Endothelial cell of umbilical vein (primary cell): Measurements from ENCODE around the gene TOM1L2. TPM values are rescaled to one million over a fixed set of nuclear protein-coding genes. Genes with fewer than 3 reads are reported as not detected.

ENCODE experiments used
- BruUV-seq: library from RNA; stranded (reverse); fragments of 400-500 nt; replicated peaks from 2 replicates; lab custom pipeline; 2021; lab: Mats Ljungman, UMichigan
- CTCF ChIA-PET: fragments of 300-600, 350-600 bp; sonication (Branson Sonifier 250); formaldehyde crosslinking; loops from one replicate; lab custom pipeline; 2021; ENCODE audit warnings: antibody characterized with exemption, inconsistent platforms; lab: Charles Lee
- POLR2A ChIA-PET: fragments of 300-600, 350-600 bp; sonication (Branson Sonifier 250); formaldehyde crosslinking; loops from one replicate; lab custom pipeline; 2021; ENCODE audit warnings: antibody characterized with exemption, inconsistent platforms; lab: Charles Lee
- DNase-seq: peaks from one replicate; pipeline ENCODE4 v3.0.0-alpha.2; 2011; ENCODE audit warnings: low read depth, low spot score
- FAIRE-seq: peaks from 2 replicates; lab custom pipeline; 2011; peaks lifted over from hg19 to GRCh38; lab: Jason Lieb, UNC
- H2AFZ ChIP-seq: 2 replicates; pipeline ENCODE4 v1.6.0; 2012; ENCODE audit warnings: low read depth, low read length, control low read depth, inconsistent platforms
- H3K27ac ChIP-seq: 2 replicates; pipeline ENCODE4 v1.5.1; 2011; ENCODE audit warnings: low read depth, mild to moderate bottlenecking, control low read depth, low read length, moderate library complexity; ENCODE audit not compliant: insufficient read depth
- H3K27me3 ChIP-seq, 2 experiments: 2 replicates each; pipeline versions ENCODE4 v1.6.0 to v1.6.1; 2011; ENCODE audit warnings: low read length in 2 of 2, mixed read lengths in 1 of 2; ENCODE audit not compliant: control insufficient read depth in 2 of 2, insufficient read depth in 2 of 2
- H3K36me3 ChIP-seq, 2 experiments: 2 replicates in 1 of 2; 3 replicates in 1 of 2; pipeline ENCODE4 v1.5.1; 2011; ENCODE audit warnings: low read length in 2 of 2, mild to moderate bottlenecking in 1 of 2, moderate library complexity in 1 of 2; ENCODE audit not compliant: control insufficient read depth in 2 of 2, insufficient read depth in 2 of 2; ENCODE audit errors: extremely low read depth in 1 of 2
- H3K4me1 ChIP-seq: 3 replicates; pipeline ENCODE4 v1.5.1; 2011; ENCODE audit warnings: mild to moderate bottlenecking, low read length; ENCODE audit not compliant: control insufficient read depth, insufficient read depth; ENCODE audit errors: extremely low read depth
- H3K4me2 ChIP-seq: 2 replicates; pipeline ENCODE4 v1.6.1; 2011; ENCODE audit warnings: low read length, control low read depth, mixed read lengths; ENCODE audit not compliant: insufficient read depth
- H3K4me3 ChIP-seq, 3 experiments: fragments of 200-600 bp in 1 of 3; sonication (generic), shearing (Covaris generic) in 1 of 3; replicated peaks in 1 of 3; 2 replicates each; pipeline ENCODE4 v1.5.1; 2011 to 2016; ENCODE audit warnings: control low read depth in 3 of 3, low read length in 3 of 3, mild to moderate bottlenecking in 2 of 3, inconsistent platforms in 1 of 3, low read depth in 1 of 3, moderate library complexity in 1 of 3; ENCODE audit not compliant: insufficient read depth in 1 of 3
- H3K79me2 ChIP-seq: 2 replicates; pipeline ENCODE4 v1.6.0; 2012; ENCODE audit warnings: low read length, inconsistent platforms; ENCODE audit not compliant: control insufficient read depth, insufficient read depth
- H3K9ac ChIP-seq: replicated peaks from 2 replicates; pipeline ENCODE3; 2011; ENCODE audit warnings: low read length, control low read depth; ENCODE audit not compliant: insufficient read depth; ENCODE audit errors: extremely low read depth
- H3K9me1 ChIP-seq: replicated peaks from 3 replicates; pipeline ENCODE4 v1.6.0; 2011; ENCODE audit warnings: mild to moderate bottlenecking, low read length; ENCODE audit not compliant: control insufficient read depth, insufficient read depth; ENCODE audit errors: extremely low read depth
- H3K9me3 ChIP-seq: replicated peaks from 2 replicates; pipeline ENCODE4 v1.5.1; 2012; ENCODE audit warnings: low read length, inconsistent platforms; ENCODE audit not compliant: control insufficient read depth, insufficient read depth
- H4K20me1 ChIP-seq: replicated peaks from 2 replicates; pipeline ENCODE3; 2011; ENCODE audit warnings: mild to moderate bottlenecking, low read length; ENCODE audit not compliant: control insufficient read depth, insufficient read depth; ENCODE audit errors: extremely low read depth
- EZH2 ChIP-seq: IDR thresholded peaks from 2 replicates; pipeline ENCODE4 v1.6.1; 2012; ENCODE audit warnings: borderline replicate concordance, low read depth, mild to moderate bottlenecking, moderate library complexity, low read length, inconsistent platforms; ENCODE audit not compliant: severe bottlenecking
- FOS ChIP-seq: IDR thresholded peaks from 2 replicates; pipeline ENCODE4 v1.6.1; 2011; ENCODE audit warnings: mild to moderate bottlenecking, low read length, moderate library complexity, borderline replicate concordance; ENCODE audit not compliant: insufficient read depth
- GATA2 ChIP-seq: IDR thresholded peaks from 2 replicates; pipeline ENCODE4 v1.7.0; 2011; ENCODE audit warnings: low read depth, mild to moderate bottlenecking, moderate library complexity, mixed read lengths, low read length; ENCODE audit not compliant: insufficient read length, insufficient read depth
- JUN ChIP-seq: IDR thresholded peaks from 2 replicates; pipeline ENCODE4 v1.6.1; 2011; ENCODE audit warnings: borderline replicate concordance, low read depth; ENCODE audit not compliant: insufficient read length, insufficient read depth
- MAX ChIP-seq: IDR thresholded peaks from 2 replicates; pipeline ENCODE4 v1.6.1; 2011; ENCODE audit not compliant: insufficient read depth, insufficient read length
- MYC ChIP-seq: IDR thresholded peaks from one replicate; pipeline ENCODE4 v1.6.1; 2011; ENCODE audit warnings: mild to moderate bottlenecking, low read depth, low read length
- POLR2A ChIP-seq: IDR thresholded peaks from 2 replicates; pipeline ENCODE4 v1.6.1; 2012; ENCODE audit warnings: low read depth, mild to moderate bottlenecking, control low read depth, low read length
- POLR2AphosphoS5 ChIP-seq: IDR thresholded peaks from 2 replicates; pipeline ENCODE4 v1.6.1; 2012; ENCODE audit warnings: low read depth, mild to moderate bottlenecking, control low read depth, low read length, moderate library complexity; ENCODE audit not compliant: insufficient read depth
- dilution Hi-C: fragments of 300-500 bp; cut with MboI; formaldehyde crosslinking; loops from one replicate; pipeline ENCODE4 v1.15.0; 2019; ENCODE audit warnings: low sequenced_read_pairs; ENCODE audit not compliant: extremely low pct_ligation_motif_present
- intact Hi-C: fragments of 100-400 bp; cut with micrococcal nuclease; formaldehyde crosslinking; loops from one replicate; pipeline ENCODE4 v1.10.0; 2022
- polyA plus RNA-seq, 4 experiments: library from polyadenylated mRNA; depleted of rRNA in 3 of 4; stranded (reverse) in 3 of 4; unstranded in 1 of 4; fragments of >200 nt; gene quantifications; 2 replicates each; pipeline versions ENCODE4 v1.2.1 to v1.2.3, GENCODE V29; 2011 to 2012; ENCODE audit warnings: missing spikeins in 1 of 4
- total RNA-seq: library from RNA; stranded (reverse); gene quantifications from 2 replicates; pipeline ENCODE4 v1.2.3, GENCODE V29; 2021
- TF ChIP-seq, protein P1 (sequence below), 2 donors: IDR thresholded peaks; 1 replicate in 1 of 2; 2 replicates in 1 of 2; pipeline ENCODE4 v1.5.1; 2011; ENCODE audit warnings: low read length in 2 of 2, mild to moderate bottlenecking in 2 of 2, moderate library complexity in 2 of 2, control low read depth in 1 of 2, inconsistent platforms in 1 of 2, low read depth in 1 of 2; ENCODE audit not compliant: insufficient read depth in 1 of 2; ENCODE audit errors: extremely low read depth in 1 of 2

The TOM1L2 gene
- total and polyA plus RNA-seq, 2 donors (not counting 3 experiments of a cell fraction or from before 2014, with no cell fraction given), result 31.7 to 37.6 TPM

GRCh38 chr17:17844500-17844899, 127.7 kb downstream of the TOM1L2 start:
- H3K36me3 ChIP-seq, result peaks cover 0 to 4% of the 10 kb centered on the region in 2 experiments
- FAIRE-seq, result no peak
- H3K9ac ChIP-seq, result no peak overlapping the region
- DNase-seq, result no peak
- no peak overlapping the region for H3K4me3 ChIP-seq
- H3K27me3 ChIP-seq, result no peaks in the 10 kb centered on the region
- no peaks in the 10 kb centered on the region for H4K20me1 ChIP-seq
- no peak overlapping the region for H2AFZ ChIP-seq
- intact Hi-C loops, result no loop called here
- H3K9me1 ChIP-seq, result no peaks in the 10 kb centered on the region
- H3K9me3 ChIP-seq, result no peaks in the 10 kb centered on the region
- BruUV-seq, result no TSS peak
- H3K79me2 ChIP-seq, result no peaks in the 10 kb centered on the region
- CTCF ChIA-PET, result no interaction called here
- dilution Hi-C loops, result no loop called here
- POLR2A ChIA-PET, result no interaction called here
- no peak overlapping the region for H3K4me2 ChIP-seq
- H3K4me1 ChIP-seq, result peaks cover 20% of the 10 kb centered on the region
- TF ChIP-seq EZH2 (no peak), POLR2AphosphoS5 (no peak), GATA2 (no peak), MAX (no peak), JUN (no peak), FOS (no peak), MYC (no peak), POLR2A (no peak)
- TF ChIP-seq, protein P1, sequence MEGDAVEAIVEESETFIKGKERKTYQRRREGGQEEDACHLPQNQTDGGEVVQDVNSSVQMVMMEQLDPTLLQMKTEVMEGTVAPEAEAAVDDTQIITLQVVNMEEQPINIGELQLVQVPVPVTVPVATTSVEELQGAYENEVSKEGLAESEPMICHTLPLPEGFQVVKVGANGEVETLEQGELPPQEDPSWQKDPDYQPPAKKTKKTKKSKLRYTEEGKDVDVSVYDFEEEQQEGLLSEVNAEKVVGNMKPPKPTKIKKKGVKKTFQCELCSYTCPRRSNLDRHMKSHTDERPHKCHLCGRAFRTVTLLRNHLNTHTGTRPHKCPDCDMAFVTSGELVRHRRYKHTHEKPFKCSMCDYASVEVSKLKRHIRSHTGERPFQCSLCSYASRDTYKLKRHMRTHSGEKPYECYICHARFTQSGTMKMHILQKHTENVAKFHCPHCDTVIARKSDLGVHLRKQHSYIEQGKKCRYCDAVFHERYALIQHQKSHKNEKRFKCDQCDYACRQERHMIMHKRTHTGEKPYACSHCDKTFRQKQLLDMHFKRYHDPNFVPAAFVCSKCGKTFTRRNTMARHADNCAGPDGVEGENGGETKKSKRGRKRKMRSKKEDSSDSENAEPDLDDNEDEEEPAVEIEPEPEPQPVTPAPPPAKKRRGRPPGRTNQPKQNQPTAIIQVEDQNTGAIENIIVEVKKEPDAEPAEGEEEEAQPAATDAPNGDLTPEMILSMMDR (IDR thresholded peaks at IDR 0.05; ENCODE audit: extremely low read depth in 1 of 2, insufficient read depth in 1 of 2, low read depth in 1 of 2, low read length in 2 of 2), result no peak
- H3K27ac ChIP-seq, result no peak overlapping the region
